NCI-H1048 (cell line): ENCODE measurements around the gene PELI2.

Experiments
- DNase-seq: peaks from one replicate; lab custom pipeline; 2025; lab: John Stamatoyannopoulos, UW

PELI2 gene

GRCh38 chr14:56300495-56300894 lies 182.3 kb downstream of the PELI2 start:
- DNase-seq = no peak

GRCh38 chr14:56304456-56304855 lies 186.2 kb downstream of the PELI2 start:
- no peak for DNase-seq

DNA sequence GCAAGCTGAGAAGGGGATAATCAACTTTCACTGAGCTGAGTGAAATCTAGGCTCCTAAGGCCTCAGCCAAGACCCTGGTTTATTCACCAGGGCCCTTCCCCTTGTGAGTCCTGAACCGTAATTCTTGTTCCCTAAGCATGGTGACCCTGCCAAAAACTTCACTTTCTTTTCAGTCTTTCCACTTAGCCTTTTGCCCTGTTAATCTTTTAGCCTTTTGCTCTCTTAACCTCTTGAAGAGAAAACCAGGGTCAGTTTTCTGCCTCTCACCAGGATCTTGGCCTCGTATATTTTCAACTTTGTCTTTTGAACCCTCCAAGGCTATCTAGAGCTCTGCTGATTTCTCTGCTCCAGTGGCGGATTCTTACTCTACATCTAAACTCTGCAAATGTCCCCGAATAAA lies 191.0 kb downstream of the PELI2 start:
- no peak for DNase-seq

GRCh38 chr14:56310643-56311042 lies 192.4 kb downstream of the PELI2 start:
- no peak for DNase-seq

- no peak for DNase-seq
Observed at GRCh38 chr14:56313789-56314188, 195.6 kb downstream of the PELI2 start.

DNA sequence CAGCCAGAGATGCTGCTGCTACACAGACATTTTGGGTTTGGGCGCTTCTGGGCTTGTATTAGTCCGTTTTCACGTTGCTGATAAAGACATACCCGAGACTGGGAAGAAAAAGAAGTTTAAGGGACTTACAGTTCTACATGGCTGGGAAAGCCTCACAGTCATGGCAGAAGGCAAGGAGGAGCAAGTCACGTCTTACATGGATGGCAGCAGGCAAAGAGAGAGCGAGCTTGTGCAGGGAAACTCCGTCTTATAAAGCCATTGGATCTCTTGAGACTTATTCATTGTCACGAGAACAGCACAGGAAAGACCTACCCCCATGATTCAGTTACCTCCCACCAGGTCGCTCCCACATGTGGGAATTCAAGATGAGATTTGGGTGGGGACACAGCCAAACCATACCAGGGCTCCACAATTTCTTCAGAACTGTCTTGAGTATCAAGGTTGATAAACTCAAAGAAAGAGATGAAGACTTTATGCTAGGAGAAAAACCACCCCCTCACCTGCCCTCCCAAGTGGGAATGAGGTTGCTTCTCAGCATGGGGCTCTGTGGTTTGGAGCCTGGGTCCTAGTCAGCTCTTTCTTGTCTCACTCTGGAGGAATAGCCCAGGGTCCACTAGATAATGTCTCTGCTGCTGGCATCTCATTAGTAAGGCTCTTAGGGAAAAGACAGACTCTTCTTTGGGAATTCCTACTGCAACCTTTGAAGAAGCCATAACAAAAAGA lies 200.3 kb downstream of the PELI2 start:
- DNase-seq = no peak

DNA sequence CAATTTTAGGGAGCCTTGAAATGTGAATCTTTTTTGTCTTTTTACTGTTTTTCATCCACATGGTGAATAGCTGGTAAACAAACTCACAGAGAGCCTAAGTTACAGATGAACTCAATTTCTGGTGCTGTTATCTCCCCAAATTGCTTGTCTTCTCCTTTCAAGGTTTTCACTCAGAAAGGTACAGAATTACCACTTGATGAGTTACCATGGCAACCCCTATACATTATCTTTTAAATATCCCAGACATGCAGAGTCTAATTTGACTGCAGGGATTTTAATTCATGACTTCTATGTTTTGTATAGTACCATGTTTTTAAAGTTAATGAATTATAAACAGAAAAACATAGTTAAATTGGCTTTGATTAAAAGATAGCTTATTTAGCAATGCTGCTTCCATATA lies 203.7 kb downstream of the PELI2 start:
- no peak for DNase-seq

- DNase-seq = peak; percentile 42
Observed at GRCh38 chr14:56322531-56322930, 204.3 kb downstream of the PELI2 start.

GRCh38 chr14:56324454-56324853 lies 206.2 kb downstream of the PELI2 start:
- no peak for DNase-seq

GRCh38 chr14:56324856-56325699 lies 206.9 kb downstream of the PELI2 start:
- no peak for DNase-seq

GRCh38 chr14:56328021-56328420 lies 209.8 kb downstream of the PELI2 start:
- no peak for DNase-seq

DNA sequence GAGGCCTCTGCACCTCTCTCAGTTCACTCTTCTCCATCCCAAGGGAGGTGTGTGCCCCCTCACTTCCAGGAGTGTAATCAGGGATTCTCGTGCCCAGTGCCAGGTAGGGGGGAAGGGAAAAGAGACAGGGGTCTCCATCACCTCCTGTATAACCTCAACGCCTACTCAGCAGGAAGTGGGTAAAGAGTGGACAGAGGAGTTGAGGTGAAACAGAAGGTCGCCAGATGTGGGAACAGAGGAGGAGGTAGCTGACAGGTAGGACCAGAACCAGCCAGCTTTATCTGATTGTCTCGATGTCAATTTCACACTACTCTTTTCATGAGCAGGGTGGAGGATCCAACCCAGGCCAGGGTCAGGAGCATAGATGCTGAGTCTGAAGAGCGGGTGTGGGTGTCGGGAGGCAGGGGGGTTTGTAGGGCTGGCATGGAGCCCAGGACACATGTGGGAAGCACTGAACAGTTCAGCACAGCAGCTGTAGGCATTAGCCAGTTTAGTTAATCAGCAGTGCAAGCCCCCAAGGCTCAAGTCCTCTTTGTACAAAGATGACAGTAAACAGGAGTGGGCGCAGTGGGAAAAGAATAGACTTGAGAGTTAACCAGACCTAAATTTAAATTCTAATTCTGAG lies 213.5 kb downstream of the PELI2 start:
- no peak for DNase-seq

DNA sequence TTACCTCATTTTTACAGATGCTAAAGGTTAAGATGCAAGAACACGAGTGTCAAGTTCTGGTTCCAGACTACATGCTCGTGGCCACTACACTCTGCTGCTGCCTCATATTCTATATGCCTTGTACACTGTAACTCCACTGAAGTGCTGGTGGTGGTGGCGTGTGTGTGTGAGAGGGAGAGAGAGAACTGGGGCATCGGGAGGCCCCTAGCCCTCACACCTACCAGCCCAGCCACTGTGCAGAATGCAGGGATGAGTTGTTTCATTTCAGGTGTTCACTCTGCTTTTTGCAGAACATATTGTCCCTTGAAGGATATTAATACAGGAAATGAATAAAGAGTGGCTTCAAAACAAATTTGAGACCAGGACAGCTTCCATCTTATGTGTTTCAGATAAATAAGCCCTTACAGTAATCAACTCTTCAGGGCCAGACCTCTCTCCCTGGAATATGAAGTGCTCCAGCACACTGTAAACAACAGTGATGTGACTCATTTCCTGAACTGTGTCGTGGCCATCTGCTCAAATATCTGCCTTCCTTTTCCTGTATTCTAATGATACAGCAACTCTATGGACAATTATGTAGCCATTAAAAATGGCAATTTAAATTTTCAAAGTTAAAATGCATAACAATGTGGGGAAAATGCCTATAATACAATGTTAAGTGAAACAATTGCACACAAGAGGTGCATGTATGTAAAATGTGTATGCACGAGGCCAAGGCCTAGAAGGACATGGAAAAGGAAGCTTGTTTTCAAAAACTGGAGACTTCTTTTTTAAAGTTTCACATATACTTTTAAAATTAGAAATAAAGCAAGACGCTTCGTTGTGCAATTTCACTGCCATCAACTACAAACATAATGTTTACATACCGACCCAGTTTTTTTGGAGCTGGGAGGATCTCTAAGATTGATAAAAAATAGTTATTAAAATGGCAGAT lies 215.4 kb downstream of the PELI2 start:
- DNase-seq = no peak

GRCh38 chr14:56334458-56334857 lies 216.2 kb downstream of the PELI2 start:
- DNase-seq = no peak

DNA sequence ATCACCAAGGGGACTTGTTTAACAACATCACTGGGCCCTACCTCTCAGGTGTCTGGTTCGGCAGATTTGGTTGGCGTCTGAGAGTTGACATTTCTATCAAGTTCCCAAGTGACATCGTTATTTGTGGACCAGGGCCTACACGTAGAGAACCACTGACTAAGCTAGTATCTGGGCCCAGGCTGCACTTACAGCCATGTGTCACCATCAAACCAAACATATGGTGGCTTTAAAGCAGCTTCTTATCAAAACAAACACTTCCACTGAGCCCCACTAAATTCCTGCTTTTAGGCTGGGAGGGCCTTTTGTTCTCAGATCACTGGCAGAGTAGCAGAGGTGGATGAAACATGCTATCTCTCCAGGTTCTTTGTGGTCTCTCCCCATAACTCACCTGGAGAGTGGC lies 220.5 kb downstream of the PELI2 start:
- DNase-seq = no peak

- DNase-seq = no peak
Observed at GRCh38 chr14:56339855-56340701, 221.9 kb downstream of the PELI2 start.

GRCh38 chr14:56340932-56341331 lies 222.7 kb downstream of the PELI2 start:
- DNase-seq = no peak

- DNase-seq = no peak
Observed at GRCh38 chr14:56341766-56342493, 223.7 kb downstream of the PELI2 start.

DNA sequence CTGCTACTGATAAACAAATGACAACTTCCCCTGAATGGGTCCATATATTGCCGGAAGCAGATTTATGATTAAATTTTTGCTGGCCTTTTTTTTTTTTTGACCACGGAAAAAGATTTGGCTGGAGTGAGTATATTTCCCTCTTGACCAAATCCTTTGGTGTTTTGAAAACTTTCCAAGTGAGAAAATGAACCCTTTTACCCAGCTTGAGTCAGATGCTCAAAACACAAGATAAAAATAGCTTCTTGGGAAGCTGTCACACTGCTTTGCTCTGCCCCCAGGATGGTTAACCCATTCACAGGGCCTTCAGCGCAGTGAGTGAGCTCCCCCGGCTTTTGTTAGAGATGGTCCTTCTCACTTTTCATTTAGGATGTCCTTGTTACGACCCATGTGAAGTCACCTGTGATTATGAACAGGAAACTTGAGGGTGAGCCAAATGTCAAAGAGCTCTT lies 224.3 kb downstream of the PELI2 start:
- no peak for DNase-seq

GRCh38 chr14:56349960-56350359 lies 231.7 kb downstream of the PELI2 start:
- DNase-seq = no peak
